C4-2B (cell line): Measurements from ENCODE around the gene MEGF11.

Experiments used
- ZFX ChIP-seq: fragments of 450-650 bp; IDR thresholded peaks from 2 replicates; pipeline ENCODE4 v1.6.1; 2017
- TF ChIP-seq, protein P1 (sequence below): fragments of 450-650 bp; conservative IDR thresholded peaks from 2 replicates; pipeline ENCODE4 v1.5.1; 2017; ENCODE audit warnings: mild to moderate bottlenecking

DNA sequence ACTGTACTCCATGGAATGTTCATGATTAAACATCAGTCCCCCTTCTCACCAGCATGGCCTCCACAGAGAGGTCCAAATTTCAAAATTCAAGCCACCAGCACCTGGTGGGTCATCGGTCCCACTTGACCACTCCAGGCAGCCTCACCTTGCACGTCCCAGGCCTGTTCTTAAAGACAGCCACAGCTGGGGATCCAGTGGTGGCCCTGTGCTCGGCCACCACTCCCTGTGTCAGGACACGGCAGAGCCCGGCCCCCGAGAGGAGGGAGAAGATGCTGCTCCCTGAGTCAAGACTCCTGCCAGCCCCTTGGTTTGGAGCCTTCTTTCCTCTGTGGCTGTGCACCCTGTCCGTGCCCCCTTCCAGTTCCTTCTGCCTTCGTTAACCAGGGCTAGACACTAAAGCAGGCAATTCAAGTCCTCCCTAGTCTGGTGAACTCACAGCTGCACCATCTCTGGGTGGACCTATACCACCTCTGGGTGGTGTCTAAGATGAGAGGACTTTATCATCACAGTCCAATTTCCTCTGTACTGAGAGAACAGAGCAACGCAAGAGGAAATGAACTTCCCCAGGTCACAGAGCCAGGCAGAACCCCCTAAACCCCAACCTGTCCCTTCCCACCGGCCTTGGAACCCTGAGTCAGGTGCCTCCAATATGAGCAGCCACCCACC, 97.1 kb downstream of the MEGF11 start:
- TF ChIP-seq, protein P1, sequence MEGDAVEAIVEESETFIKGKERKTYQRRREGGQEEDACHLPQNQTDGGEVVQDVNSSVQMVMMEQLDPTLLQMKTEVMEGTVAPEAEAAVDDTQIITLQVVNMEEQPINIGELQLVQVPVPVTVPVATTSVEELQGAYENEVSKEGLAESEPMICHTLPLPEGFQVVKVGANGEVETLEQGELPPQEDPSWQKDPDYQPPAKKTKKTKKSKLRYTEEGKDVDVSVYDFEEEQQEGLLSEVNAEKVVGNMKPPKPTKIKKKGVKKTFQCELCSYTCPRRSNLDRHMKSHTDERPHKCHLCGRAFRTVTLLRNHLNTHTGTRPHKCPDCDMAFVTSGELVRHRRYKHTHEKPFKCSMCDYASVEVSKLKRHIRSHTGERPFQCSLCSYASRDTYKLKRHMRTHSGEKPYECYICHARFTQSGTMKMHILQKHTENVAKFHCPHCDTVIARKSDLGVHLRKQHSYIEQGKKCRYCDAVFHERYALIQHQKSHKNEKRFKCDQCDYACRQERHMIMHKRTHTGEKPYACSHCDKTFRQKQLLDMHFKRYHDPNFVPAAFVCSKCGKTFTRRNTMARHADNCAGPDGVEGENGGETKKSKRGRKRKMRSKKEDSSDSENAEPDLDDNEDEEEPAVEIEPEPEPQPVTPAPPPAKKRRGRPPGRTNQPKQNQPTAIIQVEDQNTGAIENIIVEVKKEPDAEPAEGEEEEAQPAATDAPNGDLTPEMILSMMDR = no peak
- no peak for TF ChIP-seq ZFX
